H1 (cell line): Measurements from ENCODE around the gene KAZALD1. TPM values are rescaled to one million over a fixed set of nuclear protein-coding genes. Genes with fewer than 3 reads are reported as not detected.

Experiments
- CTCF ChIA-PET: fragments of 300-600 bp; sonication (Branson Sonifier 250); formaldehyde crosslinking; loops from one replicate; lab custom pipeline; 2021; ENCODE audit not compliant: partially characterized antibody; lab: Charles Lee
- POLR2A ChIA-PET: fragments of 300-600 bp; sonication (Branson Sonifier 250); formaldehyde crosslinking; loops from one replicate; lab custom pipeline; 2021; ENCODE audit warnings: inconsistent platforms; ENCODE audit not compliant: partially characterized antibody; lab: Charles Lee
- DNase-seq, 2 experiments: peaks; one replicate each; pipeline versions ENCODE4 v3.0.0 to v3.0.0-alpha.2; 2010 to 2022; ENCODE audit warnings: low spot score in 2 of 2, low read depth in 1 of 2, mixed read lengths in 1 of 2
- FAIRE-seq: peaks from 2 replicates; lab custom pipeline; 2011; peaks lifted over from hg19 to GRCh38; lab: Jason Lieb, UNC
- H2AFZ ChIP-seq: 2 replicates; pipeline ENCODE4 v1.8.1; 2012; ENCODE audit warnings: low read length, inconsistent platforms
- H2AK5ac ChIP-seq: 2 replicates; pipeline ENCODE4 v1.6.1; 2013; ENCODE audit warnings: low read depth, low read length
- H2BK120ac ChIP-seq: replicated peaks from 2 replicates; pipeline ENCODE3; 2013; ENCODE audit warnings: low read depth, low read length, inconsistent platforms
- H2BK12ac ChIP-seq: 2 replicates; pipeline ENCODE4 v1.6.1; 2013; ENCODE audit warnings: low read depth, low read length
- H2BK15ac ChIP-seq: 2 replicates; pipeline ENCODE4 v1.6.1; 2013; ENCODE audit warnings: low read length
- H2BK20ac ChIP-seq: 2 replicates; pipeline ENCODE4 v1.6.1; 2013; ENCODE audit warnings: low read length
- H2BK5ac ChIP-seq: 2 replicates; pipeline ENCODE4 v1.6.1; 2013; ENCODE audit warnings: low read depth, low read length
- H3K14ac ChIP-seq: 2 replicates; pipeline ENCODE4 v1.6.1; 2013; ENCODE audit warnings: inconsistent platforms; ENCODE audit not compliant: insufficient read length
- H3K18ac ChIP-seq: 2 replicates; pipeline ENCODE4 v1.6.1; 2013; ENCODE audit warnings: low read length; ENCODE audit errors: extremely low read depth
- H3K23ac ChIP-seq: 2 replicates; pipeline ENCODE4 v1.6.1; 2013; ENCODE audit warnings: inconsistent platforms; ENCODE audit not compliant: insufficient read length
- H3K23me2 ChIP-seq: 2 replicates; pipeline ENCODE4 v1.6.1; 2013; ENCODE audit warnings: low read depth, low read length
- H3K27ac ChIP-seq: 2 replicates; pipeline ENCODE4 v1.6.1; 2011; ENCODE audit warnings: low read depth, low read length, inconsistent platforms
- H3K27me3 ChIP-seq, 4 experiments: replicated peaks in 1 of 4; 1 replicate in 1 of 4; 2 replicates in 3 of 4; pipeline versions ENCODE4 v1.6.1 to v1.8.1; 2011 to 2013; ENCODE audit warnings: low read length in 3 of 4, mild to moderate bottlenecking in 3 of 4, inconsistent platforms in 2 of 4, mixed read lengths in 2 of 4, moderate library complexity in 1 of 4; ENCODE audit not compliant: control insufficient read depth in 3 of 4, insufficient read depth in 3 of 4; ENCODE audit errors: extremely low read depth in 1 of 4
- H3K36me3 ChIP-seq, 4 experiments: 2 replicates each; pipeline versions ENCODE4 v1.6.1 to v1.8.1; 2011 to 2013; ENCODE audit warnings: mild to moderate bottlenecking in 4 of 4, low read length in 3 of 4, moderate library complexity in 2 of 4, control low read depth in 1 of 4, inconsistent platforms in 1 of 4; ENCODE audit not compliant: insufficient read depth in 4 of 4, control insufficient read depth in 2 of 4
- H3K4ac ChIP-seq: replicated peaks from 2 replicates; pipeline ENCODE3; 2013; ENCODE audit warnings: low read length, low read depth, mixed read lengths, inconsistent platforms; ENCODE audit not compliant: insufficient read length
- H3K4me1 ChIP-seq, 4 experiments: replicated peaks in 1 of 4; 1 replicate in 1 of 4; 2 replicates in 3 of 4; pipeline versions ENCODE4 v1.6.1 to v1.8.1; 2011 to 2013; ENCODE audit warnings: low read length in 3 of 4, inconsistent platforms in 2 of 4, mixed read lengths in 1 of 4; ENCODE audit not compliant: insufficient read depth in 4 of 4, control insufficient read depth in 3 of 4
- H3K4me2 ChIP-seq, 2 experiments: 2 replicates each; pipeline versions ENCODE4 v1.6.1 to v1.8.1; 2011 to 2013; ENCODE audit warnings: low read depth in 2 of 2, low read length in 2 of 2, control low read depth in 1 of 2, inconsistent platforms in 1 of 2, mild to moderate bottlenecking in 1 of 2; ENCODE audit not compliant: insufficient read depth in 1 of 2
- H3K4me3 ChIP-seq, 4 experiments: fragments of 200-600, 300-600 bp in 1 of 4; sonication (generic), shearing (Covaris generic), sonication (Bioruptor Twin) in 1 of 4; 2 replicates each; pipeline versions ENCODE4 v1.5.1 to v1.8.1; 2011 to 2016; ENCODE audit warnings: low read length in 4 of 4, low read depth in 3 of 4, control low read depth in 2 of 4, inconsistent platforms in 2 of 4, mild to moderate bottlenecking in 2 of 4, mixed read lengths in 1 of 4, moderate library complexity in 1 of 4; ENCODE audit not compliant: insufficient read depth in 2 of 4; ENCODE audit errors: extremely low read depth in 1 of 4
- H3K56ac ChIP-seq: replicated peaks from 2 replicates; pipeline ENCODE3; 2013; ENCODE audit warnings: low read depth, mild to moderate bottlenecking, mixed read lengths, low read length, inconsistent platforms; ENCODE audit not compliant: insufficient read length
- H3K79me1 ChIP-seq: 2 replicates; pipeline ENCODE4 v1.6.1; 2013; ENCODE audit warnings: low read depth, low read length, control low read depth
- H3K79me2 ChIP-seq, 2 experiments: 2 replicates each; pipeline versions ENCODE4 v1.6.1 to v1.8.1; 2012 to 2013; ENCODE audit warnings: low read length in 2 of 2, mild to moderate bottlenecking in 2 of 2, inconsistent platforms in 1 of 2; ENCODE audit not compliant: insufficient read depth in 2 of 2, control insufficient read depth in 1 of 2
- H3K9ac ChIP-seq, 4 experiments: replicated peaks in 1 of 4; 1 replicate in 1 of 4; 2 replicates in 3 of 4; pipeline versions ENCODE4 v1.6.1 to v1.8.1; 2011 to 2013; ENCODE audit warnings: low read depth in 3 of 4, low read length in 3 of 4, control low read depth in 2 of 4, mild to moderate bottlenecking in 2 of 4, moderate library complexity in 2 of 4, inconsistent platforms in 1 of 4; ENCODE audit errors: extremely low read depth in 1 of 4
- H3K9me3 ChIP-seq, 2 experiments: 2 replicates each; pipeline versions ENCODE4 v1.6.1 to v1.8.1; 2012 to 2013; ENCODE audit warnings: mild to moderate bottlenecking in 2 of 2, moderate library complexity in 2 of 2, control low read depth in 1 of 2, inconsistent platforms in 1 of 2, low read depth in 1 of 2, low read length in 1 of 2, mixed read lengths in 1 of 2; ENCODE audit not compliant: insufficient read depth in 2 of 2
- H4K20me1 ChIP-seq, 2 experiments: replicated peaks in 1 of 2; 2 replicates each; pipeline versions ENCODE3 to v1.8.1; 2011 to 2013; ENCODE audit warnings: inconsistent platforms in 2 of 2, low read length in 2 of 2, mild to moderate bottlenecking in 1 of 2; ENCODE audit not compliant: insufficient read depth in 2 of 2, control insufficient read depth in 1 of 2
- H4K5ac ChIP-seq: 2 replicates; pipeline ENCODE4 v1.6.1; 2013; ENCODE audit warnings: low read length, low read depth, mixed read lengths, inconsistent platforms; ENCODE audit not compliant: insufficient read length
- H4K8ac ChIP-seq: 2 replicates; pipeline ENCODE4 v1.8.0; 2013; ENCODE audit warnings: mild to moderate bottlenecking, moderate library complexity, low read length, inconsistent platforms; ENCODE audit not compliant: insufficient read depth; ENCODE audit errors: extremely low read depth
- H4K91ac ChIP-seq: replicated peaks from 2 replicates; pipeline ENCODE3; 2013; ENCODE audit warnings: low read length, mixed read lengths, inconsistent platforms; ENCODE audit not compliant: insufficient read length
- ATF2 ChIP-seq: IDR thresholded peaks from 2 replicates; pipeline ENCODE4 v1.6.1; 2012; ENCODE audit warnings: low read length, inconsistent platforms
- CBX5 ChIP-seq: fragments of 300-800, 300-1000 bp; sonication (generic); IDR thresholded peaks from 2 replicates; pipeline ENCODE4 v1.7.1; 2016; ENCODE audit warnings: antibody characterized with exemption, low read length, low read depth
- CEBPB ChIP-seq: IDR thresholded peaks from 2 replicates; pipeline ENCODE4 v1.6.1; 2012; ENCODE audit warnings: low read depth, low read length
- CREB1 ChIP-seq: IDR thresholded peaks from 2 replicates; pipeline ENCODE4 v1.6.1; 2012; ENCODE audit warnings: inconsistent platforms
- RAD21 ChIP-seq, 2 experiments: IDR thresholded peaks in 1 of 2; conservative IDR thresholded peaks in 1 of 2; 2 replicates each; pipeline ENCODE4 v1.6.1; 2011; ENCODE audit warnings: low read depth in 2 of 2, low read length in 2 of 2, improper control_type of control experiment in 1 of 2, inconsistent platforms in 1 of 2, mild to moderate bottlenecking in 1 of 2, moderate library complexity in 1 of 2
- SAP30 ChIP-seq: fragments of 300-600 bp; sonication (generic); IDR thresholded peaks from 2 replicates; pipeline ENCODE4 v1.7.1; 2012; ENCODE audit warnings: low read length, moderate library complexity, mild to moderate bottlenecking, inconsistent platforms; ENCODE audit not compliant: insufficient read depth, insufficient replicate concordance
- SIN3A ChIP-seq, 2 experiments: IDR thresholded peaks in 1 of 2; conservative IDR thresholded peaks in 1 of 2; 2 replicates each; pipeline ENCODE4 v1.6.1; 2011 to 2012; ENCODE audit warnings: low read length in 2 of 2, improper control_type of control experiment in 1 of 2, low read depth in 1 of 2, mild to moderate bottlenecking in 1 of 2
- SP4 ChIP-seq: IDR thresholded peaks from 2 replicates; pipeline ENCODE4 v1.6.1; 2012; ENCODE audit warnings: low read length, inconsistent platforms
- SRF ChIP-seq: IDR thresholded peaks from 2 replicates; pipeline ENCODE4 v1.6.1; 2011; ENCODE audit warnings: mild to moderate bottlenecking, low read depth, low read length, moderate library complexity
- WGBS, 2 experiments: shearing (Covaris generic) in 1 of 2; methylation state at CpG; one replicate each; pipeline versions ENCODE4 v1.1.6 to v1.1.7; 2013 to 2015; ENCODE audit warnings: low lambda C conversion rate in 2 of 2, mixed read lengths in 2 of 2, inconsistent platforms in 1 of 2, low coverage in 1 of 2, missing lambda C conversion rate in 1 of 2; ENCODE audit not compliant: insufficient replicate concordance in 2 of 2, insufficient coverage in 1 of 2, insufficient read length in 1 of 2; ENCODE audit errors: extremely low coverage in 1 of 2, missing lambda C conversion rate in 1 of 2; 5-methylcytosine and 5-hydroxymethylcytosine counted together
- polyA plus RNA-seq, 7 experiments: library from polyadenylated mRNA; depleted of rRNA in 3 of 7; stranded (reverse) in 5 of 7; unstranded in 2 of 7; fragments of >200 nt in 5 of 7; fragments of 200-250 nt in 2 of 7; gene quantifications; 1 replicate in 5 of 7; 2 replicates in 1 of 7; 4 replicates in 1 of 7; pipeline versions ENCODE4 v1.2.1 to v1.2.3, GENCODE V29; 2011 to 2013; ENCODE audit warnings: missing spikeins in 2 of 7, mixed read lengths in 2 of 7
- total RNA-seq: library from RNA; stranded (reverse); fragmentation: NEBNext Ultra II Directional; extraction: Animal tissue kit (Norgen Biotek cat#: 25700); gene quantifications from 2 replicates; pipeline ENCODE4 v1.2.1, GENCODE V29; 2021

The KAZALD1 gene
- total and polyA plus RNA-seq, 2 of the 8 experiments (the other 6 are each of a cell fraction or from before 2014, with no cell fraction given) = 0.65 to 1.9 TPM

GRCh38 chr10:101012525-101013364 is 49.0 kb upstream of the KAZALD1 start:
- no peak overlapping the region for H3K18ac ChIP-seq
- H3K36me3 ChIP-seq = no peaks in the 10 kb centered on the region
- WGBS, 2 experiments = 46% methylated on average over 14 of the region's 14 CpGs; no CpG with 5 or more reads in 1 of the 2 experiments
- H3K4me3 ChIP-seq = no peak overlapping the region
- H3K4ac ChIP-seq = no peak overlapping the region
- peak in 1 of 2 experiments; percentile 88 for DNase-seq
- no peak overlapping the region for H2BK12ac ChIP-seq
- no peak overlapping the region for H2BK15ac ChIP-seq
- H4K8ac ChIP-seq = no peak overlapping the region
- no peak overlapping the region for H3K56ac ChIP-seq
- H3K79me2 ChIP-seq = no peaks in the 10 kb centered on the region
- peaks cover 0 to 2% of the 10 kb centered on the region in 2 experiments for H4K20me1 ChIP-seq
- H2BK5ac ChIP-seq = no peak overlapping the region
- no peak overlapping the region for H4K5ac ChIP-seq
- no peak overlapping the region for H3K23ac ChIP-seq
- peaks cover 5 to 20% (median 14%) of the 10 kb centered on the region in 4 experiments for H3K27me3 ChIP-seq
- H3K79me1 ChIP-seq = no peaks in the 10 kb centered on the region
- H2AK5ac ChIP-seq = no peak overlapping the region
- no peaks in the 10 kb centered on the region for H3K23me2 ChIP-seq
- H2BK120ac ChIP-seq = no peak overlapping the region
- POLR2A ChIA-PET = interaction anchor here (1.1 to 7.5 kb wide), 2 partner anchors 14 to 24 kb away, joined by 4 to 143 read pairs; partner anchors contain the start of gene LZTS2
- no peak overlapping the region for H3K14ac ChIP-seq
- no peak overlapping the region for H4K91ac ChIP-seq
- H3K27ac ChIP-seq = no peak overlapping the region
- H3K4me1 ChIP-seq = peaks cover 0 to 12% (median 7%) of the 10 kb centered on the region in 4 experiments; a peak in 4 of 7 replicates
- FAIRE-seq = peak; percentile 88
- H2AFZ ChIP-seq = no peak overlapping the region
- H3K4me2 ChIP-seq = no peak overlapping the region
- CTCF ChIA-PET = interaction anchor here (0.7 to 11.0 kb wide), 11 partner anchors 16 to 177 kb away, joined by 3 to 352 read pairs (median 5); partner anchors contain the start of genes KAZALD1, LZTS2, MRPL43 and PDZD7
- no peak overlapping the region for H2BK20ac ChIP-seq
- H3K9ac ChIP-seq = no peak overlapping the region
- H3K9me3 ChIP-seq = no peaks in the 10 kb centered on the region
- 0 out of 2 replicates have a peak, but pooled peaks have one; percentile 43 for TF ChIP-seq SP4
- no peak for TF ChIP-seq SAP30
- peak; percentile 46; the same call in 1 of the 2 replicates for TF ChIP-seq ATF2
- 0 out of 4 replicates have a peak, but pooled peaks of 1 of the 2 experiments have one; percentile 33 for TF ChIP-seq SIN3A (conservative IDR thresholded peaks at IDR 0.05 in 1 of 2, IDR thresholded peaks at IDR 0.05 in 1 of 2; ENCODE audit: low read depth in 1 of 2, low read length in 2 of 2)
- TF ChIP-seq RAD21 (IDR thresholded peaks at IDR 0.05 in 1 of 2, conservative IDR thresholded peaks at IDR 0.05 in 1 of 2; ENCODE audit: low read depth in 2 of 2, low read length in 2 of 2) = peak; percentile 55 to 68
- TF ChIP-seq CBX5 = no peak
- no peak for TF ChIP-seq SRF
- TF ChIP-seq CREB1 = peak; percentile 34
- no peak for TF ChIP-seq CEBPB
